Adrenal gland (tissue), 5 donors: ENCODE measurements around the gene FBXL7.

ENCODE experiments used
- POLR2A ChIP-seq, 2 donors: fragments of 450-650 bp; IDR thresholded peaks; one replicate each; pipeline ENCODE4 v1.6.1; 2017; ENCODE audit warnings: antibody characterized with exemption in 2 of 2, mild to moderate bottlenecking in 2 of 2, moderate library complexity in 1 of 2
- TF ChIP-seq, protein P1 (sequence below), 6 experiments: fragments of 450-650 bp in 4 of 6; fragments of 200-600 bp in 2 of 6; sonication (generic) in 1 of 6; IDR thresholded peaks; 1 replicate in 5 of 6; 2 replicates in 1 of 6; pipeline versions ENCODE4 v1.5.1 to v1.8.0; 2016 to 2021; ENCODE audit warnings: antibody characterized with exemption in 6 of 6, mild to moderate bottlenecking in 2 of 6, moderate library complexity in 1 of 6
- donor health status: DM: no; HTN: no; CAD: no.

DNA sequence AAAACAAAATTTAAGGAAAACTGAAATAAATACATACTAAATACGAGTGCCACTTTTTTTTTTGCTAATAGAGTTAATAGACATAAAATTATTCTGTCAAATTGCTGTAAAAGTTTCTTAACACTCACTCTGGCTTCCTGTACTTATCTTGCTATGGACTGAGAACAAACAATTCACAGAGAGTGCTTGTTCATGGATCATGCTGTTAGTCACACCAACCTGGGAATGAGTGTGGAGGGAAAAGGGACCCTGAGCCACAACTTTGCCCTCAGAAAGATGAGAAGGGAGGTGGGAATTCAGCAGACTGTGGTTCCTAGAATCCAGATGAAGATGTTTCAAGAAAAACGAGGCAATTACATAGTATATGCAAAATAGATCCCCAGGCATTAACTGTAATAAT is 246.9 kb downstream of the FBXL7 start:
- TF ChIP-seq, protein P1, sequence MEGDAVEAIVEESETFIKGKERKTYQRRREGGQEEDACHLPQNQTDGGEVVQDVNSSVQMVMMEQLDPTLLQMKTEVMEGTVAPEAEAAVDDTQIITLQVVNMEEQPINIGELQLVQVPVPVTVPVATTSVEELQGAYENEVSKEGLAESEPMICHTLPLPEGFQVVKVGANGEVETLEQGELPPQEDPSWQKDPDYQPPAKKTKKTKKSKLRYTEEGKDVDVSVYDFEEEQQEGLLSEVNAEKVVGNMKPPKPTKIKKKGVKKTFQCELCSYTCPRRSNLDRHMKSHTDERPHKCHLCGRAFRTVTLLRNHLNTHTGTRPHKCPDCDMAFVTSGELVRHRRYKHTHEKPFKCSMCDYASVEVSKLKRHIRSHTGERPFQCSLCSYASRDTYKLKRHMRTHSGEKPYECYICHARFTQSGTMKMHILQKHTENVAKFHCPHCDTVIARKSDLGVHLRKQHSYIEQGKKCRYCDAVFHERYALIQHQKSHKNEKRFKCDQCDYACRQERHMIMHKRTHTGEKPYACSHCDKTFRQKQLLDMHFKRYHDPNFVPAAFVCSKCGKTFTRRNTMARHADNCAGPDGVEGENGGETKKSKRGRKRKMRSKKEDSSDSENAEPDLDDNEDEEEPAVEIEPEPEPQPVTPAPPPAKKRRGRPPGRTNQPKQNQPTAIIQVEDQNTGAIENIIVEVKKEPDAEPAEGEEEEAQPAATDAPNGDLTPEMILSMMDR (IDR thresholded peaks at IDR 0.05): no peak
- no peak for TF ChIP-seq POLR2A (IDR thresholded peaks at IDR 0.05)
